T-helper 22 cell (primary cell): ENCODE data around the gene MAMDC2.

Source experiments
- DNase-seq: peaks from one replicate; pipeline ENCODE4 v3.0.0-alpha.2; 2020; ENCODE audit warnings: low read depth

The MAMDC2 gene

DNA sequence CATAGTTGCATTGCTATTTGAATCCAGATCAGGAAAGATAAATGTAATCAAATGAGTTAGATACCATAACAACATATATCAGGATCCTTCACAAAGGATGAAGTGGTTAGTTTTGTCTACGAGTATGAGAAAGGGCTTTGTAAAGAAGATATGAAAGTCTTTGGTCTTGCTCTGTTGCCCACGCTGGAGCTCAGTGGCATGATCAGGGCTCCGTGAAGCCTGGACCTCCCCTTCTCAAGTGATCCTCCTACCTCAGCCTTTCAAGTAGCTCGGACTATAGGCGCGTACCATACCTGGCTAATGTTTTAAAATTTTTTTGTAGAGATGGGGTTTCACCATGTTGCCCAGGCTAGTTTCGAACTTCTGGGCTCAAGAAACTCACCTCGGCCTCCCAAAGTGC lies 217.0 kb downstream of the MAMDC2 start:
- DNase-seq: no peak

DNA sequence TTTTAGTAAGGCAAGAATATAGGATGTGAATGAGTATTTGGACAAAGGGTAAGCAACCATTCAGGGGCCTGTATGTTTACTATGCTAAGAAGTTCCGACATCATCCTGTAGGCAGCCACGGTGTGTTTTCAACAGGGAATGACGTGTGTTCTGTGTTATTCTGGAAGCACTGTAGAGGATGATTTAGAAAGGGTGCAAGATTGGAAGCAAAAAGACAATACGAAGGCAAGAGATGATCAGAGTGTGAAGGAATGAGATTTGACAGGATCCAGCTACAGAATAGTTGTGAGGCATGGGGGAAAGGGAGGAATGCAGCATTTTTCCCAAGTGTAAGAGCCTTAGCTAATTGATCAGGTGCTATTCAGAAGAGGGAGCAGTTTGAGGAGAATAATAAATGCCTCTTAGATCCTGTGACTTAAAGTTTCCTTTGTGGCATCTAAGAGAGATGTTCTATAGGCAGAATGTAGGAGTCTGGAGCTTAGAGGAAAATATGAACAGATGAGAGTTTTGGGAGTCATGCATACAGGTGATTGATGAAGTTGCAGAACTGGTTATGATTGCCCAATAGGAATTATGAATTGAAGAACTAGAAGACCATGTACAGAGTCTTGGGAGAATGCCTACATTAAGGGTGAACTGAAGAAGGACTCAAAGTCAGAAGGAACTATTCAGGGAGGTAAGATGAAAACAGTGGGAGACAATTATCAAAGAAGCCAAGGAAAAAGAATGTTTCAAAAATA lies 217.7 kb downstream of the MAMDC2 start:
- DNase-seq: no peak

DNA sequence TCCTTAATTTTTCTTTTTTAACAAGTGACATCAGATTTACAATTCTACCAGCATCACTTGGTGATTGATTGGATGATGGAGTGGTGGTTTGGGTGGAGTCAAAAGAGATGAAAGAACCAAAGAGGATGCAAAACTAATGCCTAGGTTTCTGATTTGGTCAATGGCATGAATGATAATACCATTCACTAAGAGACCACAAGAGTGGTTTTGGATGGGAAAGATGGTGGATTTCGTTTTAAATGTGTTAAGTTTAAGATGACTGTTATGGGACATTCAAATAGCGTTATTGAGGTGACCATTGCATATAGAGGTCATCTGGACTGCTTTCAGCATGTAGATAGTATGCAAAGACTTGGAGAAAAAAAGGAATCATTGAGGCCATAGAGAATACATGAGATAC lies 218.7 kb downstream of the MAMDC2 start:
- DNase-seq: no peak

DNA sequence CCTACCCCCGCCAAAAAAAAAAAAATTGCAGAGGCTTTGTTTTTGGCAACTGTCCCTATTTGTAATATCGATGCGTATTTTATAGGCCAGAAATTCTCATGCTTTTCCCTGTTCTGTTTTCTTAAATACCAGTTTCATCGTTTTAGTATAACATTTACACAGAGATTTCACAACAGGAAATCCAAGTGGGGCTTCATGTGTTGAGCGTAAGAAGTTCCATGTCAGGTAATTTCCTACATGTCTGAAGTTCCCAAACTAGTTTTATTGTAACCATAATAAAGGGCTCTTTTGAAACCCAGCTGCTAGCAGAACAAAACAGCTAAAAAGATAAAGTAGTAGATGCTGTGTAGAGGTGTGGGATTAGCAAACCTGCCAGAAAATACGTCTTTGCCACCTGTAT lies 219.3 kb downstream of the MAMDC2 start:
- no peak for DNase-seq

DNA sequence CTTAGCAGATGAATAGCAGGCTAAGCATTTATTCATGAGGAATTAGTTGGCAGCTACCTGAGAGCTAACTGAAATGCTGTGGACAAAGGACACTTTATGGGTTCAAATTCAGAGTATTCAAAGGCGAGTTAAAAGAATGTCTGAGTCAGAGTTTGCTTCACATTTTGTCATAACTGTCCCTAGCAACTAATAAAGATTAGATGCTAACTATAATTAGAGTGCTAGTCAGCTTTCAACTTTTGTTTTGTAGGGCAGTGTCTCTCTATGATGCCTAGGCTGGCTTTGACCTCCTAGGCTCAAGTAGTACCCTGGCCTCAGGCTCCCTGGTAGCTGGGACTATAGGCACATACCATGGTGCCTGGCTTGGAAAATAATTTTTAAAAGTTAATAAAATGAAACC lies 219.8 kb downstream of the MAMDC2 start:
- no peak for DNase-seq
